Hippocampal formation (tissue), 2 donors: ENCODE measurements around the gene BIVM.

Source experiments
- DNase-seq, 2 donors: peaks; one replicate each; lab custom pipeline; 2025; lab: John Stamatoyannopoulos, UW

BIVM gene

DNA sequence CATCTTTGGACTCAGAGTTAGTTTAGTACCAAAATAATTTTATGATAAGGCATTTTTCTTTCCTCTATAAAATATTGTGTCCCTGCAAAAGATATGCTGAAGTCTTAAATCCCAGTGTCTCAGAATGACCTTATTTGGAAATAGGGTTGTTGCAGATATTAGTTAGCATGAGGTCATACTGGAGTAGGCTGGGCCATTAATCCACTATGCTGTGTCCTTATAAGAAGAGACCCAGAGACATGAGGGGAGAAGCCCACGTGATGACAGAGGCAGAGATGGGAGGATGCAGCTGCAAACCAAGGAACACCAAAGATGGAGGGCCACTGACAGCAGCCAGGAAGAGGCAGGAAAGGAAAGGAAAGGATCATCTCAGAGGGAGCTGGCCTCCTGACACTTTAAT lies 6.5 kb upstream of the BIVM start:
- DNase-seq: no peak

DNA sequence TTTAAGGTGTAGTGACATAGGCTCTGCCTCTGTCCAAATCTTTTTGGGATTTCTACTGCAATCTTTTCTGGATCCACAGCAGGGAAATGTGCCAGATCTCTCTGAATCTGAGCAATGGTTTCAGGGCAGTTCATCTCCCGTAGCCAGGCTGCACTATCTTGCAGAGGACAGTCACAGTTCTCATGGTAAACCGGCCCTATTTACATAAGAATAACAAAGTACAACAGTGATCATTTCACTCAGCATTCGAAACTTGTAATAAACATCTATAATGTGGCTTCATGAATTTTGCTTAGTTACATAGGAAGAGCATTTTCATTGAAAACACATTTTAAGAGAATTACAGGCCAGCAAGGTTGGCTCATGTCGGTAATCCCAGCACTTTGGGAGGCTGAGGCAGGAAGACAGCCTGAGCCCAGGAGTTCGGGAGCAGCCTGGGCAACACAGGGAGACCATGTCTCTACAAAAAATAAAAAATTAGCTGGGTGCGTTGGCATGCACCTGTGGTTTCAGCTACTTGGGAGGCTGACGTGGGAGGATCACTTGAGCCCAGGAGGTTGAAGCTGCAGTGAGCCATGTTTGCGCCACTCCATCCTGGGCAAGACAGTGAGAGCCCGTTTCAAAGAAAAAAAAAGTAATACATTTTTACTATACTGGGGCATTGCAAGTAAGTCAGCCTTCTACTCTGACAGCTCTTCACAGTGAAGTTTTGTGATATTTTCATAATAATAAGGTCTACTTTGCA lies 5.1 kb upstream of the BIVM start:
- DNase-seq: no peak

DNA sequence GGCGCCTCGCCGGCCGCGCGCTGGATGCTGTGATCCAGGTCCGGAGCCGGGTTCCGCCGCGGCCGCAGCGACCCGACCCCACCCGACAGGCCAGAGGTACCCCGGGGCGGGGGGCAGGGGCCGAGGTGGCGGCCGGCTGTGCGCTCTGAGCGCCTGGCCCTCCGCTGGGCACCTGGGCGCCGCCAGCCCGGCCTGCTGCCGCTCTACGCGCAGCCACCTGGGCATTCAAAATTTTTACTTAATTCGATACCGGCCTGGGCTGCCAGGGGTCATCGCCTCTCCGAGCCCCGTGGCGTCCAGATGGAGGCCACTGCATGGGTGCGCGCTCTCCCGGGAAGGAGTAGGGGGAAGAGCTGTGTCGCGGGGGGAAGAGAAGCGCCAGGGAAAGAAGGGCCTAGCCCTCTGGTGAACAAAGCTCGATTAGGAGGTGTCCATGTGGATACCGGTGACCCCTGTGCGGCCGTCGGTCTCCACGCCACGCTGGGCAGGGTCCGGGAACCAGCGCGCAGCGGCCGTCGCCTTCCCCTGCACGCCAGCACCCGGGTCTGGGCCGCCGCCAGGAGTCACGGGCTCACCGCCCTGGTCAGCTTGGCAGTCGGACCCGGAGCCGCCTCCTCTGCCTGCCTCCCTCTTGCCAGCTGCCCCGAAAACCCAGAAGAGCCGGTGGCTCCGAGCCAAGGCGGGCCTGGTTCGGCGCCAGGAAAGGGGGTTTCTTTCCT lies 666 bp downstream of the BIVM start:
- DNase-seq: peak in 1 of 2 donors; percentile 62

DNA sequence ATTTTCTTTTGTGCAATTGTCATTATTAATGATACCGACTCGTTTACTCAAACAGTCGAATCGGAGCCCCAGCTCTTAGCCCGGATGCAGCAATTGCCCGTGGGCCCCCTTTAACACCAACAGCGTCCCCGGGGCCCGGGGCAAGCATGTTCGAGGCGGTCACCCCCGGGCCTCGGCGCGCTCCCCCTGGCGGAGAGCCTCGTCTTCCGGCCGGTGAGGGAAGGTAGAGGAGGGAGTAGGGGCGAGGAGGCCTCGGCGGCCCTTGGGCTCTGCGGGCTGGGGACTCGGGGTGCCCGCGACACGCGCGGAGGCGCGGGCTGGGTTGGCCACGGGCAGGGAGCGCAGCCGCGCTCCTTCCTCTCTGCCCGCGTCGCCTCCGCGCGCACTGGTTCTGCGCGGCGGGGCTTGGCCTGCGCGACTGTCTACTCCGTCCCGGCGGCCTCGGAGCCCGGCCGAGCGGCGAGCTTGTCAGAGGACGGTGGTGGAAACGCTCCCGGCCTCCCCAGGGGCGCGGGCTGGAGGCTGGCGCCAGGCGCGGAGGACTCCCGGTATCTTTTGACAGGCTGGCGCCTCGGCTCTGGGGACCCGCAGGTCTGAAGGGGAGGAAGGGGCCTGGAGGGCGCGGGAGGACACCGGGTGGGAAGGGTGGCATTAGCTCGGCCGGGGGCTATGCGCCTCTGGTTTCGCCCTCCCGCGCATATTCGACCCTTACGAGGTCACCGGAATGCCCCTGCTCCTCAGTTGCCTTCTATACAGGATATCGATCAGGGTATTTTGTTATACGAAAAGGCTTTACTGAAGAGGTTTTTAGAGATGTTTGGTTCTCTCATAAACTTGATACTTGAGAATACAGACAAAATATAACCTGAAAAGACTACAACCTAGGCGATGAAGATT lies 1.5 kb downstream of the BIVM start:
- peak; percentile 53 to 64 for DNase-seq

DNA sequence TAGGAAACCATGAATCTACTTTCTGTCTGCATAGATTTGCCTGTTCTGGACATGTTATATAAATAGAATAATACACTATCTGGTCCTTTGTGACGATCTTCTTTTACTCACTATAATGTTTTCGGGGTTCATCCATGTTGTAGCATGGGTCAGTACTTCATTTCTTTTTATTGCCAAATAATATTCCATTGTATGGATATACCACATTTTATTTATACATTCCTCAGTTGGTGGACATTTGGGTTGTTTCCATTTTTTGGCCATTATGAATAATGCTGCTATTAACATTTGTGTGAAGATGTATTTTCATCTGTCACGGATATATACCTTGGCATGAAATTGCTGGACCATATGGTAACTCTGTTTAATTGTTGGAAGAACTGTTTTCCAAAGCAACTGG lies 6.8 kb downstream of the BIVM start:
- no peak for DNase-seq

DNA sequence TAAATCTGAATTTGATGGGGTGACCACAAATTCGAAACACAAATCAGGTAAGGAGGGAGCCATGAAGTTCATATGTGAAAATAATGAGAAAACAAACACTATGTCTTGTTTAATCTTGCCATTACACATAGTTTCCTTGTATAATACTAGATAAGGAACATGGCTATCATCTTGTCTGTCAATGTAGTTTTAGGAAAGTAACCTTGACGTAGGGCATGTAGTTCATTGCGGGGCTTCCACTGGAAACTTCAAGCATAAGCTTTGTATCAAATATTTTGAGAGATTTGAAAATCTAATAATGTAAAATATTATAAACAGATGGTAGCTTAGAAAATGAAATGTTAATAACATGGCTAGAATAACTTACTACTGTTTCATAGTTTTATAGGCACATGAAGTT lies 8.8 kb downstream of the BIVM start:
- no peak for DNase-seq

DNA sequence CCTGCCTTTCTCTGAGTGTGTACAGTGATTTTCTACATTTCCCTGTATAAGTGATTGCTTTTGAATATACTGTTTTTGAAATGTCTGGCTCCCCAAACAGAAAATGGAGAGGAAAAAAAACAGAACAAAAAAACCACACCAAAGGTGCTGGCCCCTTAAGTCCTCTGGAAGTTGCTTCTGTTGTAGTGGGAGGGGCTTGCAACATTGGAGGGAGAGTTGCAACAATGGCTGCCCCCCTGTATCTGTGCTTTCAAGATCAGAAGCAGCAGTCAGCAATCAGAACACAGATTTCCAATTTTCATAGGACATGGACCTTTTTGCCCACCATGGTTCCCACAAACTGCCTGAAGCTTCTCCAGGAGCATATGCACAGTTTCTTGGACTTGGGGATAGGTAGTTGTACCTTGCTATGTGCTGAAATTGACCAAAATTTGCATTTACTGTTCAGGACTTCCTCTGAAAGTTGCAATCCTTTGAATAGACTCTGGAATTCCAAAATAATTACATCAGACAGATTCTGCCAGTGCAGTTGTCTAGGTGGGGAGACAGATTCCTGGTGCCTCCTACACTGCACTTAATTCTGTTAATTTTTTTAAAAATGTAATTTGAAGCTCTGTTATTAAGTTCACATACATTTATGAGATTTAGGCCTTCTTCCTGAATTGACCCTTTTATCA lies 13.8 kb downstream of the BIVM start:
- no peak for DNase-seq

DNA sequence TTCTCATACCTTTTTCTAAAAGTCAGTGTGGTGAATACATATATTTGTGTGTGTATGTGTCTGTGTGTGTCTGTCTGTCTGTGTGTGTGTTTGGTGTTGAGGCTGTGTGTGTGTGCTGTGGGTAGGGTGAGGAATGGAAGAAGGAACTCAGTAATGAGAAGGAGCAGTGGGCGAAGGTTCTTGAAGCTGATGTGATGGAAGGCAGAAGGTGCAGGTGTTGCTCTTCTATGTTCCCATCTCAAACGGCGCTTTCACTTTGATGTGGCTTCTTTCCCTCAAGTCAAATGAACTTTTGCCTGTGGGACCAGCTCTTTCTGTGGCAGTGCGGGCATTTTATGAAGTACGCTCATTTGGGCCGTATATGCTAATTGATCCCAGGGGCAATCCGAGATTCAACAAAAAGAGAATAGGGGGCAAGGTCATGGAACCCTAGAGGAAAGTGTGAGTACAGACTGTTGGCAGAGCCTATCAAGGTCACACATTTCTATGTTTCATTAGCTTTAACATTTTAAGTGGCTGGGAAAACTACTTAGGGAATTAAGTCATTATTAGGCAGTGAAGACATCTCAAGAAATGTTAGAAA lies 15.2 kb downstream of the BIVM start:
- DNase-seq: no peak

DNA sequence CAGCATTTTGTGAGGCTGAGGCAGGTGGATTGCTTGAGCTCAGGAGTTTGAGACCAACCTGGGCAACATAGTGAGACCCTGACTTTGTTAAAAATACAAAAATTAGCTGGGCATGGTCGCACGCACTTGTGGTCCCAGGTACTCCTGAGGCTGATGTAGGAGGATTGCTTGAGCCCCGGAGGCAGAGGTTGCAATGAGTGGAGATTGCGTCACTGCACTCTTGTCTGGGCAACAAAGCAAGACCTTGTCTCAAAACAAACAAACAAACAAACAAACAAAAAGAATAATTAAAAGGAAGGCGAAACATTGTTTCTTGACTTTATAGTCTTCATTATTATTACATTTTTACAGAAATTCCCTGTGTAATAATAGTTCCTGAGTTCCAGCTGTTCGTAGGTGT lies 15.9 kb downstream of the BIVM start:
- no peak for DNase-seq

DNA sequence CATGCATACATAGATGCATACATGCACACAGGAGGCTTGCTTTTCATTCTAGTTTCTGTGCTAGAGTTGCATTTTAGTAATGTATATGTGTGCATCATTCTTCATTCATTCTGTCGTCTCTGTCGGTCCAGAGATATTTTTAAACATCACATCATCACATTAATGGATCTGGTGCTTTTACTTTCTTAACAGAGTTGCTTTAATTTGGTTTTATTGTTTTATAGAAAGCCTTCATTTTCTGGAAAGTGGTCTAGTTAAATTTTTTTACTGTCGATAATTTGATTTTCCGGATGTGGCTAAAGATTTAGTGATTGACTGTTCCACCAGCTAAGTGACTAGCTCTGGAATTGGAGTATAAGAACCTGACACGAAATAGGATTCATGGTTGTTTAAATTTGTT lies 16.9 kb downstream of the BIVM start:
- DNase-seq: no peak

DNA sequence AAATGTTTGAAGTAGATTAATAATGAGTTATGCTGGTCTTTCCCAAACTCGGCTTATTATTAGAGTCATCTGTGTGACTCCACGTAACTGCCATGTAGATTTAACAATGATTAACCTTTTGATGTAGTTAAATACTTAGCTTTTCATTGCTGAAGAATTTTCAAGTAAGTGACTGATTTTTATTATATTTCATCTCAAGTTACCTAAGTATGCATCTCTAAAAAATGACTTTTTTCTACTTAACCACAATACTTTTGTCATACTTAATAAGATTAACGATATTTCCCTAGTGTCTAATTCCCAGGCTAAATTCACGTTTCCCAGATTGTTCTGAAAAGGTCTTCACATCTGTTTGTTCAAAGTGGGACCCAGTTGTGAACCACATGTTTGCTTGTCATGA lies 17.8 kb downstream of the BIVM start:
- DNase-seq: no peak

DNA sequence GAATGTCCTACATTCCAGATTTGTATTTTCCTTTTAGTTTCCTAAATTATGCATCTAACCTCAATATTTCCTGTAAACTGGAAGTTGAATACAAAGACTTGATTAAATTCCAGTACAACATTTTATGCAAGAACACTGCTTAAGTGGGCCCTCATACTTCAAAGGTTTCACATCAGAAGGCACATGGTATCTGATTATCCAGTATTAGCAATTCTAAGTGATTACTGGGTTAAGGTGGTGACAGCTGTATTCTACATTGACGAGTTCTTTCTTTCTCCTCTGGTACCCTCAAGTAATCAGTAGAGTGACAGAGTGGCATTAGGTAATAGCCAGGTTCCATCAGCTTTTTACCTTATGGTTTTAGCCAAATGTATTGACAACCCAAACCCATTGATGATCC lies 18.3 kb downstream of the BIVM start:
- no peak for DNase-seq

DNA sequence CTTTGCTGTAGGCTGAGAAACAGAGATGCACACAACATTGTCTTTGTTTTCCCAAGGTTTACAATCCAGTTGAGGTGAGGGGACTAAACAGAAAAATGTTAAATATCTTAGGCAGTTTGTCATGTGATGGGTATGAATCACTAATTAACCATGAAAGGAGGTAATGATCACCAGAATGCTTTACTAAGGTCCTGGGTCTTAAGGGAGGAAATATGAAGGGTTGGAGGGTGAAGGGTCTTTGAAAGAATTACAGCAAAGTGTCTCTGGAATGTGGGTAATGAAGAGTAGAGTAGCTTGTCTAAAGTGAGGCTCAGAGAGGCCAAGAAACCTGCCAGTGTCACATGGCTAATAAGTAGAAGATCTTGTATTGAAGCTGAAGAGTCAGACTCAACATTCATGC lies 19.0 kb downstream of the BIVM start:
- DNase-seq: no peak

DNA sequence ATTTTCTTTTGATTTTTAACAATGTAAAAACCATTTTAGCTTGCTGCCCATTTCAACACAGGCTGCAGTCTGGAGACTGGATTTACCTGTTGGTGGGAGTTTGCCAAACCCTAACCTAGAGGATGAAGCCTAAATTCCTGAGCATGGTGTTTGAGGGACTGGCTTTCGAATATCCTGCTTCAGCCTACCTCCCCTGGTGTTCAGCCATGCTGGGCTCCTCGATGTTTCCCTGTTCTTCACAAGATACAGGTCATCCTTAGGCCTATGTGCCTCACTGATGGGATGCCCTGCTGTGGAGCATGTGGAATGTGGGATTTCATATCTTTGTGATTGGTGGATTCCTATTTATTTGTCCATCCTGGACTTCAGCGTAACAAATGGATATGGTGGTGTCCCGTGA lies 26.5 kb downstream of the BIVM start:
- no peak for DNase-seq

DNA sequence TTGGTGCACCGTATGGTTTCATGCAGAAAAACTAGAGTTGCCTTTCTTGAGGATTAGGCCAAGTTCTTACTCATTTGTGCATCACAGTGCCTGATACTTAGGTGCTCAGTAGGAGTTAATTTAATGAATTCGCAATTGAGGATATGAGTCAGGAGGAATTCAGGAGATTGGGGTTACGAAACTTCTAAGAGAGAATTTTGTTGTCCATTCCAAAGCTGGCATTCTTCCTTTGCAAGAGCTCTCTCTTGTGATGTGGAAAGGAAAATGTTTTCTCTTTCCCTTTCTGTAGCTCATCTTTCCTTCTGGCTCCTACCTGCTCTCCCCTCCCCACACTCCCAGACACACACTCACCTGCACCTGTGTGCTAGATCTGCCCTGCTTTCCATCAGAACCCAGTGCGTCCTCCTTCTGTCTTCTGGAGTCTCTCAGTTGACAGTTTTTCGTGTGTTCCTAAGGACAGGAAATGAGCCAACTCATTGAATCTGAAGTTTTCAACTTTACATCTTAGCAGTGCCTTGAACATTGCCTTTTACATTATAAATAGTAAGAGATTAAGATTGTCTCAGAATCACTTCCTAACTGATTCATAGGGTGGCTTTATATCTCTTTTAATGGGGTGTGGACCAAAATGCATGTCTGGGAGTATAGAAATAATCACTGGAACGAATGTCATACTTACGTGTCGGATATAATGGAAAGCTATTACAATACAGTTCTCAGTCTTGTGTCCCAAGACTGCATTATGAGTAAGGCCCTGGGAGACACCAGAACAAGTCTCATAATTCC lies 27.2 kb downstream of the BIVM start:
- peak in 1 of 2 donors; percentile 15 for DNase-seq

DNA sequence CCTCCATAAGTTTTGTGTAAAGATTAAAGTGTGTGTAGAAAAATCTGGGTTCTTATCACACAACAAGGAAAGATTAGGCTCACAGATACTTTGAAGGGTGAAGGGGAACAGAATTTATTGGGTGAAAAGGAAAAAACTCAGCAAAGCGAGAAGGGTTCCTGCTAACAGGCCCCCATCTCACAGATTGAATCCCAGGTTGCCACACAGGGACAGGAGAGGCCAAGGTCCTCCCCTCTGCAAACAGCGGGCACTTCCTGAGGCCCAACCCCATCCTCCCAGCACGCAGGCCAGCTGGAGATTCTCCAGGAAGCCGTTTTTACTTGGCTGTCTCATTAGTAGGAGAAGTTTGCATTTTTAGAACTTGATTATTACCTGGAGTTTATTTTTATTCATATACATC lies 31.7 kb downstream of the BIVM start:
- DNase-seq: no peak

DNA sequence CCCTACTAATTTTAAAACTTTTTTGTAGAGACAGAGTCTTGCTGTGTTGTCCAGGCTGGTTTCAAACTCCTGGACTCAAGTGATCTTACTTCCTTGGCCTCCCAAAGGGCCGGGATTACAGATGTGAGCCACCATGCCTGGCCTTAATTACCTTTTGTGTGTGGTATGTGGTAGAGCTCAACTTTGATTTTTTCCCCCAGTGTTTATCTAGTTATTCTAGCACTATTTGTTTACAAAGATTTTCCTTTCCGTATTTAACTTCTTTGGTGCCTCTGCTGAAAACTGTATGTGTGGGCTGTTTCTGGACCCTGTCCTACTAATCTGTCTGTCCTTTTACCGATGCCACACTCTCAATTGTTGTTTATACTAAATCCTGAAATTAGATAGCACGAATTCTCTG lies 37.6 kb downstream of the BIVM start:
- no peak for DNase-seq

DNA sequence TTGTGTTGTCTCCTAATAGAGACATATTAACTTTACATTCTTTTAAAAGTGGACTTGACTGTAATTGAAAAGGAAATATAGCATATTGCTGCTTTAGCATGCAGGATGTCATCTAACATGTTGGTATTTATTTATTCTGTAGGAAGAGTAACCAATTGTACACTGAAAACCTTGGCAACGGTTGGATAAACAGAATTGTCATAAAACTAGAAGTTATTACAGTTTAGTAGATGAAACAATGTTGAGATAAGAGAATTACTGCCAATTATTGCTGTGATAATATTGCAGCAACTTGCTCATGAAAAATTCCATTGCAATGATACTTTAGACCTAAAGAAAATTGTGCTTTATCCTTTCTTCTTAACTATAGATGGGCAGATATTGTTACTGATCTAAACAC lies 39.4 kb downstream of the BIVM start:
- no peak for DNase-seq

DNA sequence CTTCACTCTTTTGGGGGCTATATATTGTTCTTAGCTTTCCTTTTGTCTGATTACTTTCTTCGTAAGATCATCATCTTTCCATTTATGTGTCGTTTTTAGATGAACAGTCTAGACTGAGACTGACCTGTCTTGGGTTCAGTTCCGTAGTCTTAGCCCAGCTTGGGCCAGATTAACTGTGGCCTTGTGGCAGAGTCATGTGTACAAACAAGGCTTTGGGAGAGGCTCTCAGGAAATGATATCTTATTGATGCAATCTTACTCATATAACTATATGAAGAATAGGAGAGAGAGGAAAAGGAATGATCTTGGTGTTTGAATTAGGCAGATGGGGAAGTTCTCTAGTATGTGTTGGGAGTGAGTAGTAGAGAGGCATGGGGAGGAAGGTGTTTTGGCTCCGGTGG lies 40.1 kb downstream of the BIVM start:
- no peak for DNase-seq

DNA sequence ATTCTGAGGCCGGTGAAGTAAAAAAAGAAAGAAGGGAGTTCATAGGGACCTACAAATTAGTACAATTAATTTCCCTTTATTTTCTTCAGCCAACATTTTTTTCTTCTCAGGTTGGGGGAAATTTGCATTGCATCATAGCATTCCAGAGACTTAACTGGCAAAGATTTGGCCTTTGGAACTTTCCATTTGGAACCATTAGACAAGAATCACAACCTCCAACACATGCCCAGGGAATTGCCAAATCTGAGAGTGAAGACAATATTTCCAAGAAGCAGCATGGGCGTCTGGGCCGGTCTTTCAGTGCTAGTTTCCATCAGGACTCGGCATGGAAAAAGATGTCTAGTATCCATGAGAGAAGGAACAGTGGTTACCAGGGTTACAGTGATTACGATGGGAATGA lies 40.5 kb downstream of the BIVM start:
- no peak for DNase-seq

DNA sequence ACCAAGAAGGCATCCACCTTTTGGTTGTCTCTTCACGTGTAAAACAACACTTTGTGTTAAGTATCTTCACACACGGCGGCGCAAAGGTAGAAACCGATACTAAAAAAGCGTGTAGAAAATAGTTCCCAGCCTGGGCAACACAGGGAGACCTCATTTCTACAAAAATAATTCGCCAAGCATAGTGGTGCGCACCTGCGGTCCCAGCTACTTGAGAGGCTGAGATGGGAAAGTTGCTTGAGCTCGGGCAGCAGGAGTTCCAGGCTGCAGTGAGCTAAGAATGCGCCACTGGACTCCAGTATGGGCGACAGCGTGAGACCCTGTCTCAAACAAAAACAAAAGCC lies 46.3 kb downstream of the BIVM start:
- no peak for DNase-seq
